ENCODE data around the gene TPX2.

GRCh38 chr20:31712564-31713311, 26.4 kb upstream of the TPX2 start:
- no peak for TF ChIP-seq TCF7L2 (IDR thresholded peaks at IDR 0.05; ENCODE audit: borderline replicate concordance, low read depth, low read length)
- TF ChIP-seq ZNF274 (IDR thresholded peaks at IDR 0.05; ENCODE audit: low read length) = no peak
- TF ChIP-seq ZNF274 (tag by site-specific recombination; IDR thresholded peaks at IDR 0.05; ENCODE audit: borderline replicate concordance) = no peak
- TF ChIP-seq ZNF350 (tag by site-specific recombination; IDR thresholded peaks at IDR 0.05) = no peak
- TF ChIP-seq ZXDB (tag by site-specific recombination; IDR thresholded peaks at IDR 0.05) = no peak
- TF ChIP-seq KLF1 (tag by site-specific recombination; IDR thresholded peaks at IDR 0.05) = no peak
- TF ChIP-seq CTCF (tag by site-specific recombination; IDR thresholded peaks at IDR 0.05) = no peak
- no peak for TF ChIP-seq ZNF112 (tag by site-specific recombination; IDR thresholded peaks at IDR 0.05)
- no peak for TF ChIP-seq ZNF138 (tag by site-specific recombination; IDR thresholded peaks at IDR 0.05; ENCODE audit: borderline replicate concordance)
- TF ChIP-seq BCL11A (tag by site-specific recombination; IDR thresholded peaks at IDR 0.05; ENCODE audit: low read depth) = no peak
- TF ChIP-seq SP2 (tag by site-specific recombination; IDR thresholded peaks at IDR 0.05) = no peak
